K562 (cell line): Measurements from ENCODE around the gene LMOD1. TPM values are rescaled to one million over a fixed set of nuclear protein-coding genes. Genes with fewer than 3 reads are reported as not detected.
A peak's percentile ranks its signal among the peaks of the same experiment; 100 is the strongest.

ENCODE experiments used
- AFF1 ChIP-seq, 2 experiments: fragments of 450-650 bp; IDR thresholded peaks; 2 replicates each; pipeline ENCODE4 v1.6.1; 2018; ENCODE audit warnings: mild to moderate bottlenecking in 2 of 2, low read depth in 1 of 2; ENCODE audit not compliant: partially characterized antibody in 2 of 2
- CTCF ChIP-seq, 3 experiments: IDR thresholded peaks in 2 of 3; conservative IDR thresholded peaks in 1 of 3; 2 replicates each; pipeline ENCODE4 v1.5.1; 2011 to 2012; ENCODE audit warnings: low read length in 3 of 3, mild to moderate bottlenecking in 3 of 3, control low read depth in 2 of 3, improper control_type of control experiment in 1 of 3, inconsistent platforms in 1 of 3, low read depth in 1 of 3, mixed read lengths in 1 of 3, moderate library complexity in 1 of 3; ENCODE audit not compliant: insufficient read depth in 2 of 3
- NR2F6 ChIP-seq: fragments of 450-650 bp; formaldehyde crosslinking; IDR thresholded peaks from 2 replicates; pipeline ENCODE4 v1.4.0; 2020; ENCODE audit warnings: mild to moderate bottlenecking
- REST ChIP-seq, 2 experiments: fragments of 450-650 bp; formaldehyde crosslinking in 1 of 2; IDR thresholded peaks; 2 replicates each; pipeline versions ENCODE4 v1.4.0 to v1.6.1; 2014 to 2020; ENCODE audit warnings: mild to moderate bottlenecking in 2 of 2, borderline replicate concordance in 1 of 2, low read depth in 1 of 2
- THAP12 ChIP-seq: fragments of 250-450 bp; sonication (Bioruptor Pico); IDR thresholded peaks from 2 replicates; pipeline ENCODE4 v1.9.0; 2021; ENCODE audit warnings: mild to moderate bottlenecking, inconsistent platforms
- ZBTB2 ChIP-seq: fragments of 450-650 bp; IDR thresholded peaks from 2 replicates; pipeline ENCODE4 v1.6.1; 2016; ENCODE audit warnings: antibody characterized with exemption
- polyA plus RNA-seq, 8 experiments: library from polyadenylated mRNA; depleted of rRNA in 4 of 8; stranded (reverse) in 5 of 8; unstranded in 3 of 8; fragments of >200 nt; fragmentation: Nextera tagmentation in 2 of 8; fragmentation: Illumina TruSeq in 1 of 8; extraction: Ambion mirVana in 2 of 8; extraction: Trizol in 1 of 8; gene quantifications; 2 replicates each; pipeline versions ENCODE4 v1.2.1 to v1.2.3, GENCODE V29; 2011 to 2014; ENCODE audit warnings: inconsistent platforms in 1 of 8, missing spikeins in 1 of 8
- total RNA-seq, 7 experiments: library from RNA; depleted of rRNA in 6 of 7; stranded (reverse); fragments of >200 nt in 6 of 7; fragmentation: Illumina TruSeq in 2 of 7; extraction: Trizol in 2 of 7; gene quantifications; 2 replicates each; pipeline versions ENCODE4 v1.2.1 to v1.2.3, GENCODE V29; 2011 to 2021; ENCODE audit warnings: low replicate concordance in 1 of 7

Gene LMOD1
- total and polyA plus RNA-seq, 9 of the 15 experiments (the other 6 are each of a cell fraction or from before 2014, with no cell fraction given): 0.03 to 0.54 (median 0.38) TPM; not detected in 1

- peak; percentile 40; the same call in 1 of the 2 replicates for TF ChIP-seq ZBTB2
- peak; percentile 26; the same call in 1 of the 2 replicates for TF ChIP-seq REST (IDR thresholded peaks at IDR 0.05; ENCODE audit: borderline replicate concordance)
- no peak for TF ChIP-seq REST (CRISPR knock-in tag; IDR thresholded peaks at IDR 0.05; ENCODE audit: low read depth)
- TF ChIP-seq AFF1 (IDR thresholded peaks at IDR 0.05; ENCODE audit: low read depth in 1 of 2, partially characterized antibody in 2 of 2): peak in 1 of 2 experiments; percentile 49
- no peak for TF ChIP-seq THAP12
- no peak for TF ChIP-seq NR2F6 (CRISPR knock-in tag)
- TF ChIP-seq CTCF (IDR thresholded peaks at IDR 0.05 in 2 of 3, conservative IDR thresholded peaks at IDR 0.05 in 1 of 3; ENCODE audit: insufficient read depth in 2 of 3, low read depth in 1 of 3, low read length in 3 of 3): peak; percentile 70 to 81 (median 81)
Measured at GRCh38 chr1:201945157-201945556, 1.2 kb downstream of the LMOD1 start (continued).
